SKM-1 treated with dmso at 0.1 percent for 144 hours (cell line): ENCODE results near the gene ST8SIA1.
"Not testable (repeated sequence)": the region's sequence is repeated elsewhere in the genome, so short reads cannot be mapped to it uniquely, and the experiment has no call there.

Experiments used
- DNase-seq: peaks from one replicate; lab custom pipeline; 2025; ENCODE audit not compliant: unreplicated experiment; lab: John Stamatoyannopoulos, UW

ST8SIA1 gene

GRCh38 chr12:22334410-22335100 lies at the start of gene ST8SIA1:
TSS of gene ST8SIA1 (minus strand) at chr12:22334707. CDS start at chr12:22334232, 475 bp downstream.
- no peak for DNase-seq

GRCh38 chr12:22380031-22380430 lies 45.5 kb upstream of the ST8SIA1 start:
- no peak for DNase-seq

GRCh38 chr12:22377731-22378496 lies 43.4 kb upstream of the ST8SIA1 start:
- no peak for DNase-seq

GRCh38 chr12:22376596-22377150 lies 42.2 kb upstream of the ST8SIA1 start:
- not testable (repeated sequence) for DNase-seq

- DNase-seq = no peak
These were observed 40.0 kb upstream of the ST8SIA1 start for GRCh38 chr12:22374508-22374907.

GRCh38 chr12:22372277-22372837 lies 37.9 kb upstream of the ST8SIA1 start:
- no peak for DNase-seq

- DNase-seq = no peak
These were observed 31.7 kb upstream of the ST8SIA1 start for GRCh38 chr12:22366181-22366580.

GRCh38 chr12:22361785-22362184 lies 27.3 kb upstream of the ST8SIA1 start:
- no peak for DNase-seq

GRCh38 chr12:22360774-22361173 lies 26.3 kb upstream of the ST8SIA1 start:
- peak; percentile 9 for DNase-seq

GRCh38 chr12:22357531-22357930 lies 23.0 kb upstream of the ST8SIA1 start:
- DNase-seq = no peak

- DNase-seq = no peak
These were observed 21.7 kb upstream of the ST8SIA1 start for GRCh38 chr12:22356231-22356630.

- DNase-seq = no peak
These were observed 20.6 kb upstream of the ST8SIA1 start for GRCh38 chr12:22355011-22355580.

- DNase-seq = no peak
These were observed 19.3 kb upstream of the ST8SIA1 start for GRCh38 chr12:22353615-22354325.

GRCh38 chr12:22350886-22351285 lies 16.4 kb upstream of the ST8SIA1 start:
- no peak for DNase-seq

GRCh38 chr12:22348208-22348607 lies 13.7 kb upstream of the ST8SIA1 start:
- DNase-seq = no peak

GRCh38 chr12:22340143-22340542 lies 5.6 kb upstream of the ST8SIA1 start:
- peak; percentile 63 for DNase-seq

- no peak for DNase-seq
These were observed 5.2 kb upstream of the ST8SIA1 start for GRCh38 chr12:22339691-22340090.

GRCh38 chr12:22335794-22336166 lies 1.3 kb upstream of the ST8SIA1 start:
- DNase-seq = no peak

- DNase-seq = no peak
These were observed 646 bp downstream of the ST8SIA1 start for GRCh38 chr12:22333713-22334409.

GRCh38 chr12:22333186-22333712 lies 1.3 kb downstream of the ST8SIA1 start:
- DNase-seq = no peak
